H1 (cell line): ENCODE results near the gene CASKIN2. TPM values are rescaled to one million over a fixed set of nuclear protein-coding genes. Genes with fewer than 3 reads are reported as not detected.

Experiments used
- CHD2 ChIP-seq: IDR thresholded peaks from 2 replicates; pipeline ENCODE4 v1.6.1; 2012; ENCODE audit warnings: low read length, improper control_type of control experiment
- RFX5 ChIP-seq: IDR thresholded peaks from 2 replicates; pipeline ENCODE4 v1.6.1; 2011; ENCODE audit warnings: low read depth, low read length, improper control_type of control experiment, borderline replicate concordance
- polyA plus RNA-seq, 7 experiments: library from polyadenylated mRNA; depleted of rRNA in 3 of 7; stranded (reverse) in 5 of 7; unstranded in 2 of 7; fragments of >200 nt in 5 of 7; fragments of 200-250 nt in 2 of 7; gene quantifications; 1 replicate in 5 of 7; 2 replicates in 1 of 7; 4 replicates in 1 of 7; pipeline versions ENCODE4 v1.2.1 to v1.2.3, GENCODE V29; 2011 to 2013; ENCODE audit warnings: missing spikeins in 2 of 7, mixed read lengths in 2 of 7
- total RNA-seq: library from RNA; stranded (reverse); fragmentation: NEBNext Ultra II Directional; extraction: Animal tissue kit (Norgen Biotek cat#: 25700); gene quantifications from 2 replicates; pipeline ENCODE4 v1.2.1, GENCODE V29; 2021

The CASKIN2 gene
- total and polyA plus RNA-seq, 2 of the 8 experiments (the other 6 are each of a cell fraction or from before 2014, with no cell fraction given): 6.7 to 32.3 TPM

- TF ChIP-seq CHD2: no peak
- no peak for TF ChIP-seq RFX5
These were observed 11.9 kb downstream of the CASKIN2 start (continued) for GRCh38 chr17:75503337-75503950.
